Stimulated activated CD4-positive, alpha-beta T cell treated with anti-CD3 and anti-CD28 coated beads, Interleukin-12 subunit alpha, Interleukin-12 subunit beta, amount 100 ng/mL, for 48 hours (primary cell): ENCODE data around the gene ERCC4.
A peak's percentile ranks its signal among the peaks of the same experiment; 100 is the strongest.
"Not testable (repeated sequence)": the region's sequence is repeated elsewhere in the genome, so short reads cannot be mapped to it uniquely, and the experiment has no call there.

Experiments used
- DNase-seq, 3 donors: peaks; one replicate each; pipeline ENCODE4 v3.0.0-alpha.2; 2020; ENCODE audit warnings: low read depth in 2 of 3, low spot score in 1 of 3

Gene ERCC4

DNA sequence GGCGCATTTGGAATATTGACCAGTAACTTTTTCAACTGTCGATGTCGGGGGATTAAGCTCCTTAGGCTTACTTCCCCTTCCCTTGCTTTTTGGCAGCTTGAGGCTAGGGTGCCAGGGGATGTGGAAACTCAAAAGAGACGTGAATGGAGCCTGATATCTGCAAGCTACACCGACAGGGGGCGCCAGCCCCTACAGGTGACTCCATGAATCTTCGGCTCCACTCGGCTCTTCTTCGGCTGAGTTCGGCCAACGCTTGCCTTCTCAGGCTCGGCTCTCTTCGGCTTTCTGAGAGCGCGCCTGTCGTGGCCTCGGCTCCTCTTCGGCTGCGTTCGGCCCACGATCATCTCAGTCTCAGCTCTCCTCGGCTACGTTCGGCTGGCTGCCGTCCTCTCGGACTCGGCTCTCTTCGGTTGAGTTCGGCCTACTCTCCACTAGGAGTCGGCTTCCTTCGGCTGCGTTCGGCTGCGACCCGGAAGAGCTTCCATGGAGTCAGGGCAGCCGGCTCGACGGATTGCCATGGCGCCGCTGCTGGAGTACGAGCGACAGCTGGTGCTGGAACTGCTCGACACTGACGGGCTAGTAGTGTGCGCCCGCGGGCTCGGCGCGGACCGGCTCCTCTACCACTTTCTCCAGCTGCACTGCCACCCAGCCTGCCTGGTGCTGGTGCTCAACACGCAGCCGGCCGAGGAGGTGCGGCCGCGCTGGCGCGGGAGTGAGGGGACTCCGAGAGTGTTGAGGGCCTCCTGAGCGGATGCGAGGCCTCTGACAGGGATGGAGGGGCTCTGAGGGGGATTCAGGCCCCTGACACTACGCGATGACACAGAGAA is at the start of gene ERCC4:
TSS of gene ERCC4 (plus strand) at position 472 of the 827 bp plus-strand sequence. CDS start at position 484, 12 bp downstream.
- DNase-seq: peak; percentile 97 to 98 (median 98)

DNA sequence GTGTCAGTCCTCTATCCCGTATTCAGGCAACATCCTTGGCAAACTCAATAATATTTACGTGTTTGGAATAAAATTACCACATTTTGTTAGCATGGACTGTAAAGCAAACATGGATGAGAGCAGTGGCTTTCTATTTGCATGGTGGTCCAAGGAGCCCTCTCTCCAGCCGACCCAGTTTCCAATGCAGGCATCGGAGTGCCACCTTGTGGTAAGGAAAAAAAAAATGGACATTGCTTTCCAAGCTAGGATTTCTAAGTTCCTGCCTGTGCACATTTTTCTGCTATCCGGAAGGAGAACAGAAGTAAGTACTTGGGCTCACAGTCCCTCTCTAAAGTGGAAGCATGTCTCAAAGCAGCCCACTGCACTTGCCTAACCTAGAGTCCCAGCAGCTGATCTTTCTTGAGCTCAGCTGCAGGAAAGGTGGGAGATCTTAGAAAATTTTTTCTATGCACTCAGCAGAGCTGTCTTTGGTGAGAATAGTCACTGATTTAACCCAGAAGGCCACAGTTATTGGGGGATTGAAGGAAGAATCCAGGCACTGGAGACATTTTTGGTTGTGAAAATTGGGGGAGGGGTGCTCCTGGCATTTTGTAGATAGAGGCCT is 46.0 kb upstream of the ERCC4 start:
- DNase-seq: no peak

DNA sequence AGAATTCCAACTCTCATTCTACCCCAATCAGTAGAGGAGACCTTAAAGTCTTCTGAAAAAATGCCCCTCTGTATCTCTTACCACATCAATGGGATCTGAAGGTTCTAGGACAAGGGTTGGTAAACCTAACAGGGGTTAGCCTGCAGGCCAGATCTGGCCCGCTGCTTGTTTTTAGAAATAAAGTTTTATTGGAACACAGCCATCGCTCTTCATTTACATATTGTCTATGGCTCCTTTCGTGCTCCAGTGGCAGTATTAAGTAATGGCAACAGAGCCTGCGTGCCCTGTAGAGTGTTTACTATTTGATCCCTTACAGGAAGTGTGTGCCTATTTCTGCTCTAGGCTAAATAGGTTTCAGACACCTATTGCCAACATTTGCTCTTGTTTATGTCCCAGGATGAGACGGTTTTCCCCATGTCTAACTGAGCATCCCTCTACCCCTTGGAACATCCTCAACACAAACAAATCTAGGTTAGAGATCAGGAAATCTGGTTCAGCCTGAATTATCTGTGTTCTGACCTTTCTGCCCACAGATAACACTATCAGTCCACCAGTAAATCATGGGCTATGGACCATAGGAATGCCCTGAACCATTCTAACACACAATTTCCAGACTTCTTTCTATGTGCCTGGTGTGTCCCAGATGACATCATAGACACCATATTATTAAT is 44.2 kb upstream of the ERCC4 start:
- DNase-seq: no peak

DNA sequence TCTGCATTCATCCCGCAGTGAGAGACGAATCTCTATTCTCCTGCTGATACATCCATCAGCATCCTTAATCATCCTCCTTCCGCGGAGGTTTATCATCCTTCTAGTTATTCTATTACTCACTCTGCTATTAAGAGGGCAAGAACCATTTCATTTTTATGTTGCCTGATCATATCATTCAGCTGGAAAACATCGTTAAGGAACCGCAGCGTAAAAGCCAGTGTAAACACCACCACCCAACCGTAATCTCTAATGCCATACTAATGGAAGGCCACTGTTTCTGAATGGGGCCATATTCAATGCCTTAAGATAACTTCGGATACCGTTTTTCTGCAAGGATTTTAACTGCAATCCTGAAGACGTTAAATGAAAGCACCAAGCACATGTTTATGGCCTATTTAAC is 36.7 kb upstream of the ERCC4 start:
- no peak for DNase-seq

DNA sequence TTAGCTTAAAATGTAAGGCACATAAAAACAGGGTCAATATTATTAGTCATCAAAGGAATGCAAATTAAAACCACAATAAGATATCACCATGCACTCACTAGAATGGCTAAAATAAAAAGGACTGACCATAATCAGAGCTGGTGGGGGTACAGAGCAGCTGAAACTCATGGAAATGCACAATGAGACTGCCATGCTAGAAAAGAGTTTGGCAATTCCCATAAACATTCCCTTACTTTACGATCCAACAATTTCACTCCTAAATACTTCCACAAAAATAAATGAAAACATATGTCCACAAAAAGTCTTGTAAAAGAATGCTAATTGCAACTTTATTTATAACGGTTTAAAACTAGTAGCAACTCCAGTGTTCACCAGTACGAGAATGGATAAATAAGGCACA is 36.1 kb upstream of the ERCC4 start:
- no peak for DNase-seq

DNA sequence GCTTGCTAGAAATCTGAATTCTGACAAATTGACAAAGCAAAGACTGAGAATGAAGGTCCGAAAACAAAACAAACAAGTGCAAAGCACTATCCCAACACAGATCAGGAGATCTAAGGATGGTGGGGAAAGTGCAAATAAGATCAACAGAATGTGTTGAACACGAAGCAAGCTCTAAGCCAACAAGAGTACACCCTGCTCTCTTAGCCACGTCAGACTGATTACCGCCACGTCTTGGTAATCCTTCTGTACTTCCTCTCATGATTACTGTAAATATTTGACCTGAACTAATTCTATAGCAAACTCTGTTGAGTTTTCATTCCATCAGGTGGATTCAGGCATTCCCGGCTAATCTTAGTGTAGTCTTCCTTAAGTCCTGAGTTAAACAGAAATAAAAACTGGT is 34.3 kb upstream of the ERCC4 start:
- no peak for DNase-seq

DNA sequence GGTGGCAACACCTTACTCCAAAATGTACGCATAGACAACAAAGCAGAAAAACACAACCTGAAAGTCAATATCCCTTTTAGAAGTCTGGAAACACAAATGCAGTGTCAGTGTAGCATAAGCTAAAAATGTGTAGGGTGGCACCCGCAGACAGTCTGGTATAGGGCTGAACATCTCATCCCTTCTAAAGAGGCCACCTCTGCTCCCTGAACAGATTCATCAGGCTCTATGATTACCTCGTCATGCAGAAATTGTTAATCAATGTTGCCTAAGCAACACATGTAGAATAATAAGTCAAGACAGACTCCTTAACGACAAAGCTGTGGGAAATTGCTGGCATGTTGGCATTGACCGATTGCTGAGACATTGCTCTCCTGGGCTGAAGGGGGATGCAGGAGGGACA is 33.3 kb upstream of the ERCC4 start:
- no peak for DNase-seq

DNA sequence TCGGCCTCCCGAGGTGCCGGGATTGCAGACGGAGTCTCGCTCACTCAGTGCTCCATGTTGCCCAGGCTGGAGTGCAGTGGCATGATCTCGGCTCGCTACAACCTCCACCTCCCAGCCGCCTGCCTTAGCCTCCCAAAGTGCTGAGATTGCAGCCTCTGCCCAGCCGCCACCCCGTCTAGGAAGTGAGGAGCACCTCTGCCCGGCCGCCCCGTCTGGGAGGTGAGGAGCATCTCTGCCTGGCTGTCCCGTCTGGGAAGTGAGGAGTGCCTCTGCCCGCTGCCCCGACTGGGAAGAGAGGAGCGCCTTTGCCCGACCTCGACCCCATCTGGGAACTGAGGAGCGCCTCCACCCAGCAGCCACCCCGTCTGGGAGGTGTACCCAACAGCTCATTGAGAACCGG is 30.6 kb upstream of the ERCC4 start:
- DNase-seq: not testable (repeated sequence)

DNA sequence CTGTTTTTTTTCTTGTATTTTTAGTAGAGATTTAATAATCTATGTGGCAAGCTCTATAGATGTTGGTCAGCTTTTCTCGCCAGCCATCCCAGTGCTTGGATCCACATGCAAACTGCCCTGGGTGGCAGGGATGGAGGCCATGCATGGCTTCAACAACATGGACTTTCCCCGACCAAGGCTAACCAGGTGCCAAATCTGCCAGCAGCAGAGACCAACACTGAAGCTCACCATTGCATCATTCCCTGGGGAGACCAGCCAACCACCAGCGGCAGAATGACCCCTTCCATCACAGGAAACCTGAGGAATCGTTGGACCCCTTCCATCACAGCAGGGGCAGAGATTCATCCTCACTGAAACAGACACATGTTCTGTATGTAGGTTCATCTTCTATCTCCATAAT is 27.7 kb upstream of the ERCC4 start:
- no peak for DNase-seq

DNA sequence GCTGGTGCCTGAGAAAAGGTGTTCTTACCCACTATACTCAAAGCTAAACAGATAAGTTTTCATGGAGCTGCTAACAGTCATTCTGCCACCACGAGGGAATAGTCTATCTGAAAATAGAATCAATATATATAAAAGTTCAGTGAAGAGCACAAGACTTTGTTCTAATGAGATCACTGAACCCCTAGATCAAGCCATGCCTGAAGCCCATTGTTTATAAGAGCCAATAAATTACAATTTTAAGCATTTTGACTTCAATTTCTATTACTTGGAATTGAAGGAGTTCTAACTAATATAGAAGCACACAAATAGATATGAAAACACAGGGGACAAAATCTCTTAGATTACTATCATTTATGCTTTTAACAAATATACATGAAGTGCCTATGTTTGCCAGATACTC is 24.4 kb upstream of the ERCC4 start:
- no peak for DNase-seq

DNA sequence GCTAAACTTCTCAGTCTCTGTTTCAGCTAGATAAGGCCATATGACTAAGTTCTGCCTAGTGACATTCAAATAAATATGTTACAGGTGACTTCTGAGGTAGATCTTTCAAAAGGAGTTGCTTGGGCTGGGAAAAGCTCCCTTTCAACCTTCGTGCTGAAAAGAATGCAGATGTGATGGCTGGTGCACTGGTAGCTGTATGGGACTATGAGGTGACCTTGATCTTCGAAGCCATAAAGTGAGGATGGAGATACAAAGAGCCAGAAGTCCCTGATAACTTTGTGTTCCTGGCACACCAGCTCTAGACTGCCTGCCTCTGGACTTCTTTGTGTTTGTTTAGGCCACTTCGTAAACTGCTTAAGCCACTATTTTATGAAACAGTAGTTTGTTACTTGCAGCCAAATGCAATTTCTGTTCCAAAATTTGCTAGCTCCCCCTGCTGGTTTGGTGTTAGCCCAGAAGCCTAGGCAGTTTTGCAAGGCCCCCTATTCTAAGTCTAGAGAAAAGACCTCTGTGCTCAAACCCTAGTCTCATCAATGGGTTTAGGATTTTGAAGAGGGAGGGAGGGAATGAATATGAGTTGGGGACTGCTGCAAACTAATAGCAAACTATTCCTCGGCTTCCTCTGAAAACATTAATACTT is 23.3 kb upstream of the ERCC4 start:
- DNase-seq: no peak

DNA sequence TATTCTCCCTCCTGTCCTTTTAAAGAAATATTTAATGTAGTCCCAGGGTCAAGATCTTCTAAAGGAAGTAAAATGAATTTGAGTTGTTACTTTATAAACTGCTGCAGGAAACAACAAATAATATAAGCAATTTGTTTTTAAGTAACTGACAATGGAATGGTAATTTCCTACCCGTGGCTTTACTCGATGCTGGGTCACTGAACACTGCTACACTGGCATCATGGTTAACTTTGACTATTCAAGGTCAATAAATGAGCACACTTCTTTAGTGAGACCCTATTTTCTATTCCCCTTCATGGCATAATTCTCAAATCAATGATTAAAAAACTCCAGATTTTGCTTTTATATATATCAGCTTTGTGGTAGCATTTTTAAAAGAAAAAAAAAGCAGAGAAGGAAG is 22.1 kb upstream of the ERCC4 start:
- no peak for DNase-seq

DNA sequence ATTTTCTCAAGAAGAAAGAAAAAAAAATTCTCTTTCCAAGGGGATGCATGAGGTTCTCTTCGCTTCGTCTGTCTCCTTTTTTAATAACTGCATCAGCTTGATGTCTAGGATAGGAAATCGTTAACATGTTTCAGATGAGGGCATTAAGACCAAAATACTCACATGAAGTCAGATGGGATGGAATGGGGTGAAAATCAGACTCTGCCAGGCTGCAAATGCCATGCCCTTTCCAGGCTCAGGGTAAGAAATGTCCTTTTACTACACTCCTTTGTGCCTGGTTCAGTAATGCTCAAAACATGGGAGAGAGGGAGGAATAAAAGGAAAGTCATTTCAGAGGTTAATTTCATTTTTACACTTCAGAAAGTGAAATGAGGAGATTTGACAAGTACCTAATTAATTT is 21.7 kb upstream of the ERCC4 start:
- DNase-seq: no peak

DNA sequence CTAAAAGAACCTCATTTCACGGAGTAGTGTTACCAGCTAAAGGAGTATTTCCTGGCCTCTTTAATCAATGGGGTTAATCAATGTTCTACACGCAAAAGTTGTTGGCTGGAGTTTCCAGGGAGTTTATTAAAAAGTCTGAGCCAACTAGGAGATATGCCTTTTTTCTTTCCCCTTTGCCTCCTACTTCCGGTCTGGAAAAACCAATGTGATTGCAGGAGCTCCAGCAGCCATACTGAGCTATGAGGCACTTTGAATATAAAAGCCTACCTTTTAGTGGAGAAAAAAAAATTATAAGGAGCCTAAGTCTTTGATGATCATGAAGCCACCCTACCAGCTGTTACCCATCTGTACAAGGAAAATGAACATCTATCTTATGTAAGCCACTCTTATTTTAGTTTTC is 17.9 kb upstream of the ERCC4 start:
- DNase-seq: no peak

DNA sequence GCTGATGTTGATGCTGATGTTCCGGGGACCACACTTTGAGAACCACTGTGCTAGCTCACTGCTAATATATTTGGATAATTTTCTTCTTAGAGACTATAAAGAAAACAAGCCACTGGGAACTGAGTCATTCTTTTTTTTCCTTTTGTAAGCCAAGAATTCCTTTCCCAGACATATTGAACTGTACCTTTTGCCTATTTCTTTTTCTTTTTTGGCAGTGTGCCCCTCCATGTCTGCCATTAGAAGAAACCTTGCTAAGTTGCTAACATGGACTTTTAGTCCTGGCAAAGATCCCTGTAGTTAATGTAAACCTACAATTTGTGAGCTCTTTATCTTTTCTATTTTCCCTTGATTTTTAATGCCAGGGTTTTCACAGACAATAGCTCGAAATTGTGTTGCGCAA is 17.3 kb upstream of the ERCC4 start:
- no peak for DNase-seq

DNA sequence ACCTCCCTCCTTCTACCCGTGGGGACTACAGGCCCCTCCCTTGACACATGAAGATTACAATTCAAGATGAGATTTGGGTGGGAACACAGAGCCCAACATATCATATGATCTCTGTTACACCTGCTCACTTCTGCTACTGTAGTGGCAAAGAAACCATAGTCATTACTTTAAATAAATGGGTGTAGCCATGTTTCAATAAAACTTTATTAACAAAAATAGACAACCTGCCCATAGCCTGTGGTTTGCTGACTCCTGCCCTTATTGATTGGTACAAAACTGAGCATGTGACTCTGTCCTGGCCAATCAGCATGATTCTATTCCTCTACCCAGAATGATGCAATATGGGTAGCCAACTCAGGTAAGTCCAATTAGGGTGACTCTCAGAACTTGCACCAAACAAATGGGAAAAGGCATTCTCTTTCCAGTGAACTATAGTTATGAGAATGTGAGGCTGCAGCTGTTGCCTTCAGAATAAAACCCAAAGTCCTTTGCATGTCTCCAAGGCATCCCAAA is 15.7 kb upstream of the ERCC4 start:
- no peak for DNase-seq

DNA sequence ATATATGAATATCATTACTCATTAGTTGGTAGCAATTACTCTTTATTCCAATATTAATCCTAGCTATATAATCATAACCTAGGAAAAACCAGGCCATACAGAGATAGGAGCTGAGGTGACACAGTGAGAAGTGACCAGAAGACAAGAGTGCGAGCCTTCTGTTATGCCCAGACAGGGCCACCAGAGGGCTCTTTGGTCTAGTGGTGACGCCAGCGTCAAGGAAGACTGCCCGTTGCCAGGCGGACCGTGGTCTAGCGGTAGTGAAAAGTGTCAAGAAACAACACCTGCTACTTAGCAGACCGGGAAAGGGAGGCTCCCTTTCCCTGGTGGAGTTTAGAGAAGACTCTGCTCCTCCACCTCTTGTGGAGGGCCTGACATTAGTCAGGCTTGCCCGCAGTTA is 15.1 kb upstream of the ERCC4 start:
- peak in 1 of 3 donors; percentile 14 for DNase-seq

DNA sequence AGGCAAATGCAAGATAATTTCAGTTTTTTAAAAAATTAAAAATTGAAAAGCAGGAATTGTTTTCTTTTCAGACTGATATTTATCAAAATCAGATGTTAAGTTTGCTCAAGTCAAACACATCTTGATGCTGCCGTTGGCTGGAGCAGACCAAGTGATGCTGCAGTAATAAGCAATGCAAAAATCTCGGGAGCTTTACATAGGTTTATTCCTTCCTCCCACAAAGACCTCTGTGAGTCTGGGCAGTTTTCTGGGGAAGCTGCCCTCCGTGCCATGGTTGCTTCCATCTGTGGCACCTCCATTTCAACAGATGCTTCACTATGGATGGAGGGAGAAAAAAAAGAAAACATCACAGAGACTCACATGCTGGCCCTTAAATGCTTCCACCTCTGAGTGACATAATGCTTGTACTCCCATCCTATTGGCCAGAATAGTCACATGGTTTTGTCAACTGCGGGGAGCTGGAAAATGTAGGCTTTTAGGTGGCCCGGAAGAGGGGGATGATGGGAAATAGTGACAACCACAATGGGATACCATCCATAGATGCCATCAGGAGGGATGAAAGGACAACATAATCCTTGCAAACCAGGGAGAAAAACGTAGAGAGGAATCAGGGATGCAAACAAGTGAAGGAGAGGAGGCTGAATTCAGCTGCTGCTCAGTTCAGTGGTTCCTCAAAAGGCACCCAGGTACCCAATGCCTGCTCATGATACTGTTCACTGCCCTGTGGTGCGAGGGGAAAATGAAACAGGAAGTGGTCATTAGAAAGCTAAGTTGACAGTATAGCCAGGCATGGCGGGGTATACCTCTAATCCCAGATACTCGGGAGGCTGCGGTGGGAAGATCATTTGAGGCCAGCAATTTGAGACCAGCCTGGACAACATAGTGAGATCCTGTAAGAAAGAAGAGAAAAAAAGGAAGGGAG is 13.5 kb upstream of the ERCC4 start:
- DNase-seq: no peak

DNA sequence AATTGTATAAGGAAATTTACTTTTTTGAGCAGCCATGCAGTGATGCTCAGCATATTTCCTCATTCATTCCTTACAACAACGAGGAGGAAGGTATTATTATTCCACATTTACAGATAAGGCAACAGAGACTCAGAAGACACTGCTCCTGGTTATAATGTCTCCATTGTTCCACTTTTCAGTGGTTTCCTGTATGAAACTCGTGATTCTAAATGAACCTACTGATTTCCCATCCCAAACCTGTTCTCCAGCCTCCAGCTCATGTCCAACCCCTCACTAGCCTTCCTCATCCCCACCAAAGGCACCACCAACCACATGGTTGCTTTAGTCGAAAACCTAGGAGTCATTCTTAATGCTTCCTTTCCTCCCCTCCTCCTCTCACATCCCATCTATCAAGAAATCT is 12.5 kb upstream of the ERCC4 start:
- no peak for DNase-seq

DNA sequence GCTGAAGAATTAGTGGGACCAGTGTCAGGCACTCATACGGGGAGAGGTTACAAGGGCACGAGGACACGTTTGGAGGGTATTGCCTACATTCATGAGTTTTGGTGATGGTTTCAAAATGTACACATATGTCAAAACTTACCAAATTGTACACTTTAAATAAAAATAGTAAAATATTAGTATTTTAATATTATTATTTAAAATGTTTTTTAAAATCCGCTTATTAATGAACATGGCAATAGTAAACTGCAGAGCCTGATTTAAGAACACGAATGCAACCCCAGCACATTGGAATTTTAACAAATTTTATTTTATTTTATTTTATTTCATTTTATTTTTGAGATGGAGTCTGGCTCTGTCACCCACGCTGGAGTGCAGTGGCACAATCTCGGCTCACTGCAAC is 10.9 kb upstream of the ERCC4 start:
- DNase-seq: no peak

DNA sequence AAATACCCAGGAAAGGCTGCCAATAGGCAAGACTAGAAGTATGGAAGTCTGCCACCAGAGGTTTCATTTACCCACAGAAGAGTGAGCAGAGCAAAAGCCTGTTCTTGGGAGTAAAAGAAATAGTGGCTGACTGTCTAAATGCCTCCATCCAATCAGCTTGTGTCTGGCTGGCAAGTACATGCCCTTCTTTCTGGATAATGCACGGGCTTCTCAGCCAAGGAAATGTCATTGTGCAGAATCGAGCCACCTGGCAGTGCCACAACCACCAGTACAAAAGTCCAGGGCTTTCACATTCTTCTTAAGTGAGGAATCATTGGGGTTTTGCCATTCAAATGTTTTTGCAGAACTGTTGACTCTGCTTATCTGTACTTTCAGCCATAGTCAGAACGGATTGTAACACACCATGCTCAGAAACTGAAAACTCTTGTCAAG is 10.1 kb upstream of the ERCC4 start:
- DNase-seq: no peak
